Small intestine (tissue), 7 donors: ENCODE measurements around the gene VPS4A. TPM values are rescaled to one million over a fixed set of nuclear protein-coding genes. Genes with fewer than 3 reads are reported as not detected.
"Not testable (repeated sequence)": the region's sequence is repeated elsewhere in the genome, so short reads cannot be mapped to it uniquely, and the experiment has no call there.

ENCODE experiments used
- DNase-seq, 2 donors: peaks; one replicate each; pipeline versions ENCODE4 v3.0.0 to v3.0.0-alpha.2; 2013
- FAIRE-seq: peaks from 2 replicates; lab custom pipeline; 2012; peaks lifted over from hg19 to GRCh38; lab: Jason Lieb, UNC
- H3K27ac ChIP-seq, 3 donors: one replicate each; pipeline ENCODE4 v1.5.1; 2013; ENCODE audit warnings: low read length in 2 of 3, mild to moderate bottlenecking in 2 of 3, control low read depth in 1 of 3, inconsistent platforms in 1 of 3, low read depth in 1 of 3, moderate library complexity in 1 of 3
- H3K27me3 ChIP-seq, 3 donors: one replicate each; pipeline ENCODE4 v1.6.1; 2013; ENCODE audit warnings: low read length in 3 of 3, inconsistent platforms in 1 of 3; ENCODE audit not compliant: control insufficient read depth in 3 of 3, insufficient read depth in 3 of 3
- H3K36me3 ChIP-seq, 3 donors: one replicate each; pipeline ENCODE4 v1.6.1; 2013; ENCODE audit warnings: low read length in 3 of 3, inconsistent platforms in 1 of 3, low read depth in 1 of 3, mild to moderate bottlenecking in 1 of 3, moderate library complexity in 1 of 3; ENCODE audit not compliant: control insufficient read depth in 3 of 3, insufficient read depth in 2 of 3
- H3K4me1 ChIP-seq, 3 donors: one replicate each; pipeline ENCODE4 v1.6.1; 2013; ENCODE audit warnings: low read length in 2 of 3, inconsistent platforms in 1 of 3, low read depth in 1 of 3, mild to moderate bottlenecking in 1 of 3, moderate library complexity in 1 of 3; ENCODE audit not compliant: control insufficient read depth in 3 of 3, insufficient read depth in 2 of 3
- H3K4me3 ChIP-seq, 3 donors: one replicate each; pipeline ENCODE4 v1.5.1; 2013; ENCODE audit warnings: low read length in 3 of 3, control low read depth in 1 of 3, inconsistent platforms in 1 of 3, low read depth in 1 of 3, mild to moderate bottlenecking in 1 of 3, moderate library complexity in 1 of 3
- H3K9me3 ChIP-seq, 2 donors: one replicate each; pipeline ENCODE4 v1.6.1; 2013; ENCODE audit warnings: low read depth in 1 of 2, low read length in 1 of 2; ENCODE audit not compliant: control insufficient read depth in 2 of 2, insufficient read depth in 1 of 2
- WGBS, 3 donors: extraction: QIAGEN DNeasy Blood & Tissue Kit; methylation state at CpG; one replicate each; pipeline ENCODE4 v1.1.7; 2013; 5-methylcytosine and 5-hydroxymethylcytosine counted together
- polyA plus RNA-seq, 4 donors: library from polyadenylated mRNA; stranded (reverse) in 3 of 4; unstranded in 1 of 4; fragments of 200-250 nt in 3 of 4; fragments of 120-200 nt in 1 of 4; gene quantifications; one replicate each; pipeline versions ENCODE4 v1.2.1 to v1.2.3, GENCODE V29; 2013
- donor health status: healthy with polysubstance abuse.
- donor health status: control.
- donor health status: control.
- donor health status: Bipolar disorder and iron deficiency.
- donor health status: healthy.

The VPS4A gene
- polyA plus RNA-seq, 4 donors, result 23.0 to 43.7 (median 41.6) TPM

GRCh38 chr16:69276148-69277115 is 34.7 kb upstream of the VPS4A start:
- no peak for FAIRE-seq

GRCh38 chr16:69277413-69277812 is 33.7 kb upstream of the VPS4A start:
- Histone ChIP-seq H3K4me1 (no peaks in the 10 kb centered on the region), H3K27me3 (no peaks in the 10 kb centered on the region), H3K27ac (no peak overlapping the region), H3K4me3 (no peak overlapping the region), H3K9me3 (no peaks in the 10 kb centered on the region), H3K36me3 (peaks cover 0 to 7% (median 1%) of the 10 kb centered on the region in 3 donors)
- DNase-seq (no peak), FAIRE-seq (no peak)
- WGBS, 3 donors, result 35 to 97% (median 91%) methylated on average over 1 of the region's 1 CpG

More at GRCh38 chr16:69276148-69277115, 34.7 kb upstream of the VPS4A start:
- no peak overlapping the region for H3K4me3 ChIP-seq
- H3K27me3 ChIP-seq, result no peaks in the 10 kb centered on the region
- H3K9me3 ChIP-seq, result no peaks in the 10 kb centered on the region
- peaks cover 0 to 5% (median 3%) of the 10 kb centered on the region in 3 donors for H3K36me3 ChIP-seq
- no peak for DNase-seq
- H3K27ac ChIP-seq, result no peak overlapping the region
- WGBS, 3 donors, result 60 to 86% (median 86%) methylated on average over 7 of the region's 7 CpGs
- no peaks in the 10 kb centered on the region for H3K4me1 ChIP-seq

DNA sequence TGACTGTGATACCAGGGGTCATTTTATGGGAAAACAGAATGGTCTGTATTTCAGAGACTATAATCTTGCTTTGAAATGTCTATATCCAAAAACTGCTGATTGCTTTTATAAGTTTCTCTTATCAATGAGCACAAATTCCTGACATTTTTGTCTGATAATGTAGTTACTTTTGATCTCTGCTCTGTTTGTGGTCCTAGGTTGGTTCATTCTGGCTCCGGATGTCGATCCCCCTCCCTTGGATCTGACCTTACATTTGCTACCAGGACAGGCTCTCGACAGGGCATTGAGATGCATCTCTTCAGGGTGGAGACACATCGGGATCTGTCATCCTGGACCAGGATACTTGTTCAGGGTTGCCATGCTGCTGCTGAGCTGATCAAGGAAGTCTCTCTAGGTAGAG is 27.3 kb upstream of the VPS4A start:
- DNase-seq (no peak), FAIRE-seq (no peak)
- Histone ChIP-seq H3K27me3 (no peaks in the 10 kb centered on the region), H3K27ac (no peak overlapping the region), H3K9me3 (no peaks in the 10 kb centered on the region), H3K4me3 (no peak overlapping the region), H3K4me1 (no peaks in the 10 kb centered on the region), H3K36me3 (peaks cover 0 to 26% (median 0%) of the 10 kb centered on the region in 3 donors)
- 86 to 91% (median 88%) methylated on average over 4 of the region's 4 CpGs for WGBS, 3 donors

- H3K4me1 ChIP-seq, result no peaks in the 10 kb centered on the region
- DNase-seq (no peak), FAIRE-seq (no peak)
- no peaks in the 10 kb centered on the region for H3K9me3 ChIP-seq
- no peak overlapping the region for H3K27ac ChIP-seq
- peaks cover 0 to 26% (median 0%) of the 10 kb centered on the region in 3 donors for H3K36me3 ChIP-seq
- WGBS, 3 donors, result 83 to 88% (median 84%) methylated on average over 4 of the region's 4 CpGs
- H3K27me3 ChIP-seq, result no peaks in the 10 kb centered on the region
- H3K4me3 ChIP-seq, result no peak overlapping the region
Observed at GRCh38 chr16:69285240-69285639, 25.9 kb upstream of the VPS4A start.

DNA sequence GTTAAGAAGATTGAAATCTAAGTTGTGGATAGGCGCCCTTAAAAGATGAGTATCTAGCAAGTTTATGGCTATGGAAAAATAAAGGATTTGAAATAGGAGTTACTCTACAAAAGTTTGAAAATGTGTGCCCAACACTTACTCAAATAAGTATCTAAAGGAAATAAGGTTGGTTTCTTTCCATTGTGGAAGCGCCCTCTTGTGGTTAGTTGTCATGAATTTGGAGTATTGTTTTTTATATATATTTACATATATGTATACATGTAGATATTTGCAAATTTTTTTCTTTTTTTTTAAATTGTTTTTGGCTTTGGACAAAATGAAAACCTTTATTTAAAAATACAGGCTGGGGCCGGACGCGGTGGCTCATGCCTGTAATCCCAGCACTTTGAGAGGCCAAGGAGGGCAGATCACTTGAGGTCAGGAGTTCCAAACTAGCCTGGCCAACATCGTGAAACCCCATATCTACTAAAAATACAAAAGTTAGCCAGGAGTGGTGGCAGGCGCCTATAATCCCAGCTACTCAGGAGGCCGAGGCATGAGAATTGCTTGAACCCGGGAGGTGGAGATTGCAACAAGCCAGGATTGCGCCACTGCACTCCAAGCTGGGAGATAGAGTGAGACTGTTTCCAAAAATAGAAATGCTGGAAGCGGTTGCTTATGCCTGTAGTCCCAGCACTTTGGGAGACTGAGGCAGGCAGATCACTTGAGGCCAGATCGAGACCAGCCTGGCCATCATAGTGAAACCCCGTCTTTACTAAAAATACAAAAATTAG is 24.0 kb upstream of the VPS4A start:
- 71 to 80% (median 76%) methylated on average over 13 of the region's 13 CpGs for WGBS, 3 donors
- FAIRE-seq (peak; percentile 67), DNase-seq (peak; percentile 70 to 76)
- Histone ChIP-seq H3K36me3 (peaks cover 0 to 25% (median 0%) of the 10 kb centered on the region in 3 donors), H3K27me3 (no peaks in the 10 kb centered on the region), H3K4me1 (no peaks in the 10 kb centered on the region), H3K27ac (no peak overlapping the region), H3K9me3 (no peaks in the 10 kb centered on the region), H3K4me3 (no peak overlapping the region)

- H3K27ac ChIP-seq, H3K27me3 ChIP-seq, H3K4me1 ChIP-seq, H3K9me3 ChIP-seq, FAIRE-seq, H3K4me3 ChIP-seq, DNase-seq: not testable (repeated sequence)
- H3K36me3 ChIP-seq, result peaks cover 0 to 11% (median 0%) of the 10 kb centered on the region in 3 donors
- WGBS, 3 donors, result 90 to 96% (median 94%) methylated on average over 9 of the region's 9 CpGs
Observed at GRCh38 chr16:69291657-69292056, 19.5 kb upstream of the VPS4A start.

DNA sequence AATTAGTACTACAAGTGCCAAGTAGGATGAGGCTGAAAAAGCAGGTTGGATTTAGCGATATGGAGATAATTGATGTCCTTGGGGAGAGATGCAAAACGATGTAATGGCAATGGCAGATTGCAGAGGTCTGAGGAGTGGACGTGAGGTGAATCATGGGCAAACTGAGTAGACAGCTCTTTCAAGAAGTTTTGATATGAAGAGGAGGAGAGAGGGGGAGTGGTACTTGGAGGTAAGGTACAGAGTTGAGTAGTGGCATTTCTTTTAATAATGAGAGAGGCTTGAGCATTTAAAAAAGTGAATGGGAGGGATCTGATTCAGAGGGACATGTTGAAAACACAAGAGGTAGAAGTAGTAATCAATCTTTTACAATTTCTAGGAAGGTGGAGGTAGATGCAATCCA is 17.7 kb upstream of the VPS4A start:
- WGBS, 3 donors, result 71 to 79% (median 78%) methylated on average over 3 of the region's 3 CpGs
- Histone ChIP-seq H3K27me3 (no peaks in the 10 kb centered on the region), H3K4me3 (no peak overlapping the region), H3K9me3 (no peaks in the 10 kb centered on the region), H3K4me1 (no peaks in the 10 kb centered on the region), H3K27ac (no peak overlapping the region), H3K36me3 (peaks cover 0 to 8% (median 0%) of the 10 kb centered on the region in 3 donors)
- DNase-seq, result no peak
- FAIRE-seq, result no peak

- no peaks in the 10 kb centered on the region for H3K9me3 ChIP-seq
- DNase-seq (no peak), FAIRE-seq (no peak)
- no peak overlapping the region for H3K4me3 ChIP-seq
- H3K4me1 ChIP-seq, result no peaks in the 10 kb centered on the region
- H3K36me3 ChIP-seq, result peaks cover 0 to 8% (median 0%) of the 10 kb centered on the region in 3 donors
- 93 to 100% (median 97%) methylated on average over 1 of the region's 1 CpG for WGBS, 3 donors
- H3K27me3 ChIP-seq, result no peaks in the 10 kb centered on the region
- no peak overlapping the region for H3K27ac ChIP-seq
Observed at GRCh38 chr16:69294051-69294450, 17.1 kb upstream of the VPS4A start.
